Osteoblast (primary cell): ENCODE data around the gene VSTM2B. TPM values are rescaled to one million over a fixed set of nuclear protein-coding genes. Genes with fewer than 3 reads are reported as not detected.

Source experiments
- DNase-seq: peaks from one replicate; pipeline ENCODE4 v3.0.0; 2011; ENCODE audit warnings: low spot score, mixed read lengths; ENCODE audit not compliant: insufficient read length; ENCODE audit errors: missing footprints
- H2AFZ ChIP-seq: 2 replicates; pipeline ENCODE4 v1.6.0; 2011; ENCODE audit warnings: mild to moderate bottlenecking, low read length
- H3K27ac ChIP-seq: 2 replicates; pipeline ENCODE4 v1.5.1; 2011; ENCODE audit warnings: mild to moderate bottlenecking, low read depth, low read length, moderate library complexity
- H3K27me3 ChIP-seq: 2 replicates; pipeline ENCODE4 v1.6.0; 2012; ENCODE audit warnings: mild to moderate bottlenecking, control low read depth, inconsistent platforms, low read length, moderate library complexity; ENCODE audit not compliant: insufficient read depth
- H3K36me3 ChIP-seq: 2 replicates; pipeline ENCODE4 v1.5.1; 2011; ENCODE audit warnings: mild to moderate bottlenecking, low read length, control low read depth, moderate library complexity; ENCODE audit not compliant: insufficient read depth
- H3K4me1 ChIP-seq: 2 replicates; pipeline ENCODE4 v1.5.1; 2011; ENCODE audit warnings: mild to moderate bottlenecking, low read length, control low read depth, moderate library complexity; ENCODE audit not compliant: insufficient read depth
- H3K4me2 ChIP-seq: 2 replicates; pipeline ENCODE4 v1.6.0; 2011; ENCODE audit warnings: mild to moderate bottlenecking, low read length; ENCODE audit not compliant: insufficient read depth
- H3K4me3 ChIP-seq: fragments of 200-600 bp; sonication (generic); 3 replicates; pipeline ENCODE4 v1.5.1; 2012; ENCODE audit warnings: mild to moderate bottlenecking, low read length, inconsistent platforms; ENCODE audit not compliant: insufficient read depth
- H3K79me2 ChIP-seq: 2 replicates; pipeline ENCODE4 v1.6.0; 2012; ENCODE audit warnings: mild to moderate bottlenecking, low read length, control low read depth, inconsistent platforms; ENCODE audit not compliant: insufficient read depth
- H3K9me3 ChIP-seq: 2 replicates; pipeline ENCODE4 v1.5.1; 2011; ENCODE audit warnings: low read depth, low read length, control low read depth
- H4K20me1 ChIP-seq: 2 replicates; pipeline ENCODE4 v1.6.0; 2012; ENCODE audit warnings: mild to moderate bottlenecking, low read length, control low read depth; ENCODE audit not compliant: insufficient read depth
- total RNA-seq: library from RNA; depleted of rRNA; stranded (reverse); fragments of >200 nt; gene quantifications from 2 replicates; pipeline ENCODE4 v1.2.3, GENCODE V29; 2012
- TF ChIP-seq, protein P1 (sequence below): IDR thresholded peaks from 2 replicates; pipeline ENCODE4 v1.5.1; 2011; ENCODE audit warnings: mild to moderate bottlenecking, low read depth, low read length, moderate library complexity; ENCODE audit errors: extremely low read depth

The VSTM2B gene
- total RNA-seq, 1 donor = not detected

DNA sequence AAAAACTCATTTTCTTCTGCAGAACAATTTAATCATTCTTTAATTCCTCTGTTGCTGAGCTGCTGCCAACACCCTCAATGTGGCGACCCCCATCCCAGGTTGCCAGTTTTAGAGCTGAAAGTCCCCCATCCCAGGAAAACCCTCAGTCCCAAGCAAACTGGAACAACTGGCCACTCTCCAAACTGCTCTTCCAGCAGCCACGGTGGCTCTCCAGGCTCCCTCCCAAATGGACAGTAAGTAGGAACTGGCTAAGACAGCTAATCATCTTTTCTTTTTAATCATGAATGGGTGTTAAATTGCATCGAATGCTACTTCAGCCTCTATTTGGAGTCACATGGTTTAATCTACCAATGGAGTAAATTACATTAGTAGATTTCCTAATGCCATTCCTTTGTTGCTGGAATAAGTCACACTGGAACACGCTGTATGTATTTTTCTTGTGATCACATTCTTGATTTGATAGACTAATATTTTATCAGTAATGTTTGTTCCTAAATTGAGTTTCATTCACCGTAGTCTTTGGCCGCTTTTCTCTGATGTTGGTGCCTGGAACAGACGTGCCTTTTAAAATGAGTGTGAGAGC, 33.7 kb upstream of the VSTM2B start:
- Histone ChIP-seq H3K27me3 (no peaks in the 10 kb centered on the region), H3K9me3 (no peaks in the 10 kb centered on the region), H3K4me3 (no peak overlapping the region), H3K4me2 (no peak overlapping the region), H2AFZ (no peak overlapping the region), H3K36me3 (no peaks in the 10 kb centered on the region), H3K4me1 (no peaks in the 10 kb centered on the region), H3K27ac (no peak overlapping the region), H4K20me1 (no peaks in the 10 kb centered on the region), H3K79me2 (no peaks in the 10 kb centered on the region)
- TF ChIP-seq, protein P1, sequence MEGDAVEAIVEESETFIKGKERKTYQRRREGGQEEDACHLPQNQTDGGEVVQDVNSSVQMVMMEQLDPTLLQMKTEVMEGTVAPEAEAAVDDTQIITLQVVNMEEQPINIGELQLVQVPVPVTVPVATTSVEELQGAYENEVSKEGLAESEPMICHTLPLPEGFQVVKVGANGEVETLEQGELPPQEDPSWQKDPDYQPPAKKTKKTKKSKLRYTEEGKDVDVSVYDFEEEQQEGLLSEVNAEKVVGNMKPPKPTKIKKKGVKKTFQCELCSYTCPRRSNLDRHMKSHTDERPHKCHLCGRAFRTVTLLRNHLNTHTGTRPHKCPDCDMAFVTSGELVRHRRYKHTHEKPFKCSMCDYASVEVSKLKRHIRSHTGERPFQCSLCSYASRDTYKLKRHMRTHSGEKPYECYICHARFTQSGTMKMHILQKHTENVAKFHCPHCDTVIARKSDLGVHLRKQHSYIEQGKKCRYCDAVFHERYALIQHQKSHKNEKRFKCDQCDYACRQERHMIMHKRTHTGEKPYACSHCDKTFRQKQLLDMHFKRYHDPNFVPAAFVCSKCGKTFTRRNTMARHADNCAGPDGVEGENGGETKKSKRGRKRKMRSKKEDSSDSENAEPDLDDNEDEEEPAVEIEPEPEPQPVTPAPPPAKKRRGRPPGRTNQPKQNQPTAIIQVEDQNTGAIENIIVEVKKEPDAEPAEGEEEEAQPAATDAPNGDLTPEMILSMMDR = no peak
- no peak for DNase-seq

DNA sequence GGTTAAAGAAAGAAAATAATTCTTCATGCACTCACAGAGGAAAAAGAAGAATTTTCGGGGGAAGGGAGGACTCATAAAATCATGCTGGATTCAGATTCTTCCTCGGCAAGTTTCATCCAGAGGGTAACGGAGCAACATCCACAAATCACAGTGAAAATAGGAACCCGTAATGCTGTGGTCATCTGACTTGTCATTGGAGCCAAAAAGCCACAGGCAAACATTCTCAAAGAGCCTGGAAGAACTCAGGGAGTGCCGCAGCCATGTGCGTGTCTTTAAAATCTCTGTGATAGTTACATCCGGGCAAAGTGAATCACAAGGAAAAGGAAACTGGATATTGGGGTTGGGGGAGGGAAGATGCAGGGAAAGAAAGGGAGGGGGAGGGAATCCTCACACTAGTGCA, 33.0 kb upstream of the VSTM2B start:
- no peak for DNase-seq
- Histone ChIP-seq H3K4me1 (no peaks in the 10 kb centered on the region), H3K27ac (no peak overlapping the region), H3K4me3 (no peak overlapping the region), H3K27me3 (no peaks in the 10 kb centered on the region), H2AFZ (no peak overlapping the region), H3K36me3 (no peaks in the 10 kb centered on the region), H4K20me1 (no peaks in the 10 kb centered on the region), H3K79me2 (no peaks in the 10 kb centered on the region), H3K9me3 (no peaks in the 10 kb centered on the region), H3K4me2 (no peak overlapping the region)
- TF ChIP-seq, protein P1 = no peak

DNA sequence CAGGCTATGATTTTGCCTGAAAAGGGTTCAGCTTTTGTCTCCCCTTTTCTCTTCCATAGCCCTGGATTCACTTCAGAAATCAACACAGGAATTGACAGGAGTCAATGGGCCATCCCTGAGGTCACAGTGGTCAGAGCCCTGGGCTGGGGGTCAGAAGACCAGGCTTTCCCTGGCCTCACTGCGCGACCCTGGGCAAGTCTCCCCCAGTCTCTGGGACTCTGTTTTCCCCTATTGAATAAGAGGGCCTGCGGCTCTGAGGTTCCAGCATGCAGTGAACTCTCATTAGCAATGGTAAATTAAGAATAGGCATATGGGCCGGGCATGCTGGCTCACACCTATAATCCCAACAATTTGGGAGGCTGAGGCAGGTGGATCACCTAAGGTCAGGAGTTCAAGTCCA, 30.7 kb upstream of the VSTM2B start:
- TF ChIP-seq, protein P1 = no peak
- no peaks in the 10 kb centered on the region for H4K20me1 ChIP-seq
- H3K36me3 ChIP-seq = no peaks in the 10 kb centered on the region
- no peaks in the 10 kb centered on the region for H3K79me2 ChIP-seq
- no peak overlapping the region for H2AFZ ChIP-seq
- H3K27ac ChIP-seq = no peak overlapping the region
- DNase-seq = no peak
- H3K27me3 ChIP-seq = no peaks in the 10 kb centered on the region
- no peak overlapping the region for H3K4me3 ChIP-seq
- no peaks in the 10 kb centered on the region for H3K4me1 ChIP-seq
- H3K4me2 ChIP-seq = no peak overlapping the region
- H3K9me3 ChIP-seq = no peaks in the 10 kb centered on the region

DNA sequence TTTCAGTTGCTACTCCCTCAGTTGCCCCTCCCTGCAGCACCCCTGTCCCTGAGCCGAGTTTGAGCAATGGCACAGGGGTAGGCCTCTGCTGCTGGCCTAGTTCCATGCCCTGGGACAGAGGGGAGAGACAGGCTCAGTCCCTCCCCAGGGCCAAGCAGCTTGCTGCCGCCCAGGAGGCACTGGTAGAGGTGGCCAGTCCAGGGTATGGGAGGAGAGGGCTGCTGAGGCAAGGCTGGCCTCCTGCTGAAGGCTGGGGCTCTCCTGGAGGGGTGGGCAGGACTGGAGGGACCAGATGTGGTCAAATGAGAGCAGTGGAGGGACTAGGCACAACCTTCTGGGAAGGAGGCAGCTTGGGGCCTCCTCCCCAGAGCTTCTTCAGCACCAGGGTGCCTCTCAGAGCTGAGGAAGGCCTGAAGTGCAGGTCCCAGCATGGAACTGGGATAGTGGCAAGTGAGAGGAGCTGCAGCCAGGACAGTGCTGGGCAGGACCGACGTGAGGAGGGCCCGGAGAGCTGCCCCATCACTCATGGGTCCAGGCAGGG, 29.8 kb upstream of the VSTM2B start:
- Histone ChIP-seq H3K4me3 (no peak overlapping the region), H4K20me1 (no peaks in the 10 kb centered on the region), H3K36me3 (no peaks in the 10 kb centered on the region), H3K4me2 (no peak overlapping the region), H2AFZ (no peak overlapping the region), H3K27ac (no peak overlapping the region), H3K4me1 (no peaks in the 10 kb centered on the region), H3K79me2 (no peaks in the 10 kb centered on the region), H3K27me3 (no peaks in the 10 kb centered on the region), H3K9me3 (no peaks in the 10 kb centered on the region)
- TF ChIP-seq, protein P1 = no peak
- no peak for DNase-seq
